DMS 273 treated with DMSO at 0.1 percent for 48 hours (cell line): ENCODE data around the gene PSMG4.

Experiments
- DNase-seq: peaks from one replicate; lab custom pipeline; 2025; lab: John Stamatoyannopoulos, UW

Gene PSMG4

DNA sequence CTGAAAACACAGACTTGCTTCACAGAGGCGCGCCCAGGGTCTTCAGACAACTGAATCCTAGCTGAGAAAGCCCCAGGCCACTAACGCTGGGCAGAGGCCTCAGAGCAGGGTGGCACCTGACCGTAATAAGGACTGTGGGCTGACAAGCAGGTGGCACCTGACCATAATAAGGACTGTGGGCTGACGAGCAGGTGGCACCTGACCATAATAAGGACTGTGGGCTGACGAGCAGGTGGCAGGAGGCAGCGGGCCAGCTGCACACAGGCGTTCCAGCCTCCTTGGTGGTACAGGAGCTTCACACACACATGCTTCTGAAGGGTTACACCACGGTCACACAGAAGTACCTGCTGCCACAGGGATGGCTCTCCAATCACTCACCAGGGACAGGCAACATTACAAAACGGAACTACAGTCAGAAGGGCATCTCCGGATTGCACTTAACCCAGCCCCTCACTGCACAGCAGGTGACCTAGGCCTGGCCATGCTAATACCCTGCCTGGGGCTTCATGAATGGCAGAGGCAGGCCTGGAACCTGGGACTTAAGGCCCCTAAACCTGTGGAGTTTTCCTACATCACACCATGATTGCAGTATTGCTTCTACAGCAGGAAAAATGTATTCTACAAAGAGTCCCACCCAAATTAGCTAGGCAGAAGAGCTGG, 50.8 kb downstream of the PSMG4 start:
- DNase-seq = no peak

DNA sequence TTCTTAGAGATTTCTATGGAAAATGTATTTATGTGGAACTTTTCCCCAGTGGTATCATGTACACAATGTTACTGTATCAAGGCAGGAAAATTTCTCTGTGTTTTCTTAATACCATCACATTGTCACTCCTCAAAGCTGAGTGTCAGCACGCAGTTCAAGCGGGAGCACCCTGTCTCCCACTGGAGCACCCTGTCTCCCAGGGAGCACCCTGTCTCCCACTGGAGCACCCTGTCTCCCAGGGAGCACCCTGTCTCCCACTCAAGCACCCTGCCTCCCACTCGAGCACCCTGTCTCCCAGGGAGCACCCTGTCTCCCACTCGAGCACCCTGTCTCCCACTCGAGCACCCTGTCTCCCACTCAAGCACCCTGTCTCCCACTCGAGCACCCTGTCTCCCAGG, 51.3 kb downstream of the PSMG4 start:
- no peak for DNase-seq

DNA sequence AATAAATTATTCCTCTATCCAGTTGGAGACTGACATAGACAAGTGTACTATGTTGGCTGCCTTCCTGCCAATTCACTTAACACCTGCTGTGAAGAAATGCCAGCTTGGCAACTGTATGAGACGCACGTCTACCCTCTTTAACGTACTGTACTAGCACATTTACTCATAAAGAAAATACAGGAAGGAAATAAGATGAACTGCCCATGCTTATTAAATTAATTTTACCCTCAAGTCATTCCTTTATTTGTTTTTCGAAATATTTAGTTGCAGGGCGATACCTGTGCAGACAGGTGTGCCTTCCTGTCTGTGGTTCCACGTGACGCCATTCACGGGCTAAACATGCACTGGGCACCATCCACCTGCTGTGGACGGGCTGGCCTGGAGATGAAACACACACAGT, 52.0 kb downstream of the PSMG4 start:
- no peak for DNase-seq

DNA sequence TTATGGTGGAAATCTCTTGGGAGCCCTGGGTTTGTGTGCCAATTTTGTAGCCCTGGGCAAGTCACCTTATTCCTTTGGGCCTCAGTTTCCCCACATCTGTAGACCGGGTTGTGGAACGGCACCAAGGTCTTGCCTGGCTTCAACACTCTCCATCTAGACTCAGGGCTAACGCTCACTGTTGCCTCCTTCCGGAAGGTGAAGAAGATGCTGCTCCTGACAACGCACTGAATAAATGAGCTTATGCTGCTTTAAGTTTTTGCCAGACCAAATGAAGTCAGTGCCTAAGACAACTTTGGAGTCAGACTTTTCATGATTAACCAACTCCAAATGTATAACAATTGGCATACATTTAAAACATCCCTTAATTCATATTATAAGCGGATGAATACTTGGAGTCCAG, 53.1 kb downstream of the PSMG4 start:
- DNase-seq = no peak

DNA sequence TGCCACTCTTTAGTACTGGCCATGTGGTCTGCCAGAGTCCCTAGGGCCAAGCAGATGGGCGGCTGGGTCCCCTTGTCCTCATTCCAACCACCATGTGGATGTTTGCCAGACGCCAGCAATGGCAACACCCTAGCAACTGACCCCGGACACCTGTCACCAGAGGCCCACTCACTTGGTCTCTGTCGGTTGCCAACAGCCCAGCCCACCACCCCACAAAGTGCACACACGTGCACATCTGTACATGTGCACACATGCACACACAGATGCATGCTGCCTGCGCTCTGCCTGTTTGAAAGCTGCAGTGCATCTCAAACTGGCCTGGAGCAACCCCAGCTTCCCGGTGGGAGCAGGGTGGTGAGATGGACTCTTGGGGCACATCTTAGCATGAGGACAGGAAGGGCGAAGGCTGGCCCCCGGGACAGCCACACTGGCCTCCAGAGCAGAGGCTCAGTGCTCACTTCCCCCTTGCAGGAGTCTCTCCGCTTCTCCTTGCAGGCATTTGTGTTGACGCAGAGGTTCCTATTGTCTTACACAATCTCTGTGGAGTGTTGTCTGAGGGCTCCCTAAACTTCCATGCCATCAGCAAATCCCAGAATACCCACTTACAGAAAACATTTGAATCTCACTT, 54.0 kb downstream of the PSMG4 start:
- DNase-seq = no peak

DNA sequence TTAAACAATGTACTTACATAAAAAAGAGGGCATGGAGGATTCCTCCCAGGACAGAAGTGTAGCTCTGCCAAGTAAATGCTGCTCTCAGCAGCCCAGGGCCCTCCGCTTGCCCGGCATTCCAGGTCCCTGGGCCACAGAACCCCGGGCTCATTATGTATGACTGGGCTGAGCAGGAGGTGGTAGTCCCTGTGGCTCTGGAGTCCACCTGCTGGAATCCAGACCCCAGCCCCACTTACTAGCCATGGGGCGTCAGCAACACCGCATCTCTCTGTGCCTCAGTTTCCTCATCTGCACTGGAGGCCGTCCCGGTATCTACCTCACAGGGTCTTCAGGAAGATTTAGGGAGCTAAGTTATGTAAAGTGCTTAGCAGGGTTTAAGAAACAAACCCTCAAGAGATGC, 55.4 kb downstream of the PSMG4 start:
- DNase-seq = no peak

DNA sequence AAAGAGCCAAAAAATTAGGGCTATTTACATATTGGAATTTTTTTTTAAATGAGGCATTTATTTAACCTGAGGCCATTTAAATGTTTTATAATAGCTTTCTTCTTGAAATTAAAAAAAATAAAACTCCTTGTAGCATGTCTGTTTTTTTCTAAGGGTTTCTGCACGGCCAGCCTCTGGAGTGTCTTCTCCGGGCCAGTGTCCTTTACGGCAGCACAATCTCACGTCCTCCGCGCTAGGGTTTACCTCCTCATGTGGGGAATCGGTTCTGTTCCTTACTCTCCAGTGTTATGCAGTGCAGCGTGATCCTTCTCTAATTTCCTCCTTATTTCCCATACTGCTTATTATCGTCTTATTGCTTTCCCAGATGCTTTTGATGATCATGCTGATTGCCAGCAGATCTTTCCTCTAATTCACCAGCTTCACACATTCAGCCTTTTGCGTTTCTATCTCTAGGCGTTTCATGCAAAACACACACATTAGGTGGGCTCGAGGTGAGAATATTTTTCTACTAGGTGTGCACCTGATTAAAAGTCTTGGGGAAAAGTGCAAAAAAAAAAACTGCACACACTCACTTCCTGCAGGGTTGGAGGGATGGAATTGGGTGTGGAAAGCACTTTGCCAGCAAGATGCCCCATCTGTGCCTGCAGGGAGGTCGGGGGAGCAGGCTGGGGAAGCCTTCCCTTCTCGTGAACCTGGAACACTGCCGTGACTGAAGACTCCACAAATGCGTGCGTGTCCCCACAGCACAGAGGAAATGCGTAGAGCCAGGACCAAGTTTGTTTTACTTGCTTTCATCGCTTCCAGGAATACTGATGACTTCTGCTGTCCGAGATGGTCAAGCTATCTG, 56.1 kb downstream of the PSMG4 start:
- no peak for DNase-seq

DNA sequence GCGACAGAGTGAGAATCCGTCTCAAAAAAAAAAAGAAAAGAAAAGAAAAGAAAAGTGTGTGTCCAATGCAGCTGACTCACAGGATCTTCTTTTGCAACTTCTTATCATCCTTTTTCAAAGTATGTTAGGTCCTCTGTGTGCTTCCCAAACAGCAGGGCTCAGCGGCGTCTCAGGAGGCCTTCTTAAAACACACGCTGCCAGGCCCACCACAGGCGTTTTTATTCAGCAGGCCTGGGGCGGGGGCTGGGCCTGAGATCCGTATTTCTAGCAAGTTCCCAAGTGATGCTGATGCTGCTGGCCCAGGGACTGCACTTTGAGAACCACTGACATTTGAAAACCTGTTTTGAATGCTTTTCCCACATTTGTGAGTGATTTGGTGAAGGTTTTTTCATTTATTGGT, 57.1 kb downstream of the PSMG4 start:
- no peak for DNase-seq

DNA sequence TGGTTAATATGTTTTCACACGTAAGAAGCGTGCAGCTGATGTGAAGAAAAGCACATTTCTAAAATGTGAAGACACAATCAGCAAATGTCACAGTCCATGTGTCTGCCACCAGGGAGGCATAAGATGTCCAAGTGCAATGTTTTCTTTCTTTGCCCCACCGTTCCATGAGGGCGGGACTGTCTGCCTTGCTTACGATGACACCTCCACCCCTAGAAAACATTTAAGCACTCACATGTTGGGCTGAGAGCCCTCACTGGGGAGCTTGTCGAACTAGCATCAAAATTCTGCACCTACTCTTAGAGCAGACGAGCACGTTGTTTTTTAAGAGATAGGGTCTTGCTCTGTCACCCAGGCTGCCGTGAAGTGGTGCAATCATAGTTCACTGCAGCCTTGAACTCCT, 57.6 kb downstream of the PSMG4 start:
- DNase-seq = no peak

DNA sequence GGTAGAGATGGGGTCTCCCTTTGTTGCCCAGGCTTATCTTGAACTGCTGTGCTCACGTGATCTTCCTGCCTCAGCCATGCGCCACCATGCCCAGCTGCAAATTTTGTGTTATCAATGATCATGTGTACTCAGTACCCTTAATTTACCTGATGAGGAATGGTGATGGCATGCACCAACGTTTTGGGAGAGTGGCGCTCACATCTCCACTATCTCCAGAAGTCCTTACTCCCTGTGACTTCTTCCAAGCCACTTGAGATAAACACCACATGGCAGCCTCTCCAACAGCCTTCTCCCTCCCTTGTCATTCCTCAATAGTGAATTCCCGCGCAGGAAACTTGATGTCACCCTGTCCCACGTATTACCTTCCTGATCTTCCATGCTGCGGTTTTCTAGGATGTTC, 58.1 kb downstream of the PSMG4 start:
- DNase-seq = no peak
